ENCODE data around the gene ARPC5L. TPM values are rescaled to one million over a fixed set of nuclear protein-coding genes. Genes with fewer than 3 reads are reported as not detected.

ARPC5L gene
- total RNA-seq, 1 experiment from 2014 or later, result 47.2 TPM

DNA sequence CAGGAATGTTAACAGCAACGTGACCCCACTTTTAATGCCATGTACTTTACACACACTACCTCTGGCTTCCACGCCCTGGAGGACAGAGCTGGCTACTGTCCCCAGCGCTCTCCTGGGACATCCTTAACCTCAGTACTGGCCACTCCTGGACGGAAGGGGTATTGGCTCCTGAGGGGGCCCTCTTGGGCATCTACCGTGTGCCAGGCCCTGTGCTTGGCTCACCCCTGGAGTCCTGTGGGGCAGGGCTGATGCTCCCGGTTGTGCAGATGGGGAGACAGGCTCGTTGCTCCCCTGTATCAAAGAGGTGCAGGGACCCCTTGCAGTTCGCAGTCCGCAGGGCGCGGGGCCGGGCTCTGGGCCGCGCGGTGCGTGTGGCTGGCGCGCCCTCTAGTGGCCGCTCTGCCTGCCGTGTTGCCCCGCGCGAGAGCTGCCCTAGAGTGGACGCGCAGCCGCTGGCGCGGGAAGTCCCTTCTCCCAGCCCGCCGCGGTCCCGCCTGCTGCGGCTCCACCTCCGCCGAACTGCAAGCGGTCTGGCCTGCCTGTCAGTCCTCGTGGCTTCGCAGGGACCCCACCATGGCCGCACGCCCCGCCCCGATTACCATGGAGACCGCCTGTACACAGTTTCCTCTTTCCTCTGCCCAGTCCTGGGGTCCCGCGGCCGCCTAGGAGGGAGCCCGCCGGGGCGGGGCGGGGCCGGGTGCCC, 8.9 kb upstream of the ARPC5L start, which contains the start of gene WDR38 (continued):
- TF ChIP-seq, protein P1, sequence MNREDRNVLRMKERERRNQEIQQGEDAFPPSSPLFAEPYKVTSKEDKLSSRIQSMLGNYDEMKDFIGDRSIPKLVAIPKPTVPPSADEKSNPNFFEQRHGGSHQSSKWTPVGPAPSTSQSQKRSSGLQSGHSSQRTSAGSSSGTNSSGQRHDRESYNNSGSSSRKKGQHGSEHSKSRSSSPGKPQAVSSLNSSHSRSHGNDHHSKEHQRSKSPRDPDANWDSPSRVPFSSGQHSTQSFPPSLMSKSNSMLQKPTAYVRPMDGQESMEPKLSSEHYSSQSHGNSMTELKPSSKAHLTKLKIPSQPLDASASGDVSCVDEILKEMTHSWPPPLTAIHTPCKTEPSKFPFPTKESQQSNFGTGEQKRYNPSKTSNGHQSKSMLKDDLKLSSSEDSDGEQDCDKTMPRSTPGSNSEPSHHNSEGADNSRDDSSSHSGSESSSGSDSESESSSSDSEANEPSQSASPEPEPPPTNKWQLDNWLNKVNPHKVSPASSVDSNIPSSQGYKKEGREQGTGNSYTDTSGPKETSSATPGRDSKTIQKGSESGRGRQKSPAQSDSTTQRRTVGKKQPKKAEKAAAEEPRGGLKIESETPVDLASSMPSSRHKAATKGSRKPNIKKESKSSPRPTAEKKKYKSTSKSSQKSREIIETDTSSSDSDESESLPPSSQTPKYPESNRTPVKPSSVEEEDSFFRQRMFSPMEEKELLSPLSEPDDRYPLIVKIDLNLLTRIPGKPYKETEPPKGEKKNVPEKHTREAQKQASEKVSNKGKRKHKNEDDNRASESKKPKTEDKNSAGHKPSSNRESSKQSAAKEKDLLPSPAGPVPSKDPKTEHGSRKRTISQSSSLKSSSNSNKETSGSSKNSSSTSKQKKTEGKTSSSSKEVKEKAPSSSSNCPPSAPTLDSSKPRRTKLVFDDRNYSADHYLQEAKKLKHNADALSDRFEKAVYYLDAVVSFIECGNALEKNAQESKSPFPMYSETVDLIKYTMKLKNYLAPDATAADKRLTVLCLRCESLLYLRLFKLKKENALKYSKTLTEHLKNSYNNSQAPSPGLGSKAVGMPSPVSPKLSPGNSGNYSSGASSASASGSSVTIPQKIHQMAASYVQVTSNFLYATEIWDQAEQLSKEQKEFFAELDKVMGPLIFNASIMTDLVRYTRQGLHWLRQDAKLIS (CRISPR knock-in tag; IDR thresholded peaks at IDR 0.05; ENCODE audit: borderline replicate concordance), result peak; percentile 62; the same call in 1 of the 2 replicates
- TF ChIP-seq NR3C1 (CRISPR knock-in tag; conservative IDR thresholded peaks at IDR 0.05; ENCODE audit: low read depth) (no peak), GRHL2 (CRISPR knock-in tag; IDR thresholded peaks at IDR 0.05; ENCODE audit: insufficient replicate concordance, severe bottlenecking) (no peak), TEAD1 (CRISPR knock-in tag; IDR thresholded peaks at IDR 0.05) (0 out of 2 replicates have a peak, but pooled peaks have one; percentile 54), NFATC4 (CRISPR knock-in tag; IDR thresholded peaks at IDR 0.05) (0 out of 2 replicates have a peak, but pooled peaks have one; percentile 36), CREB1 (CRISPR knock-in tag; IDR thresholded peaks at IDR 0.05) (no peak), SMAD3 (CRISPR knock-in tag; IDR thresholded peaks at IDR 0.05; ENCODE audit: borderline replicate concordance) (no peak), FOXJ3 (CRISPR knock-in tag; IDR thresholded peaks at IDR 0.05; ENCODE audit: borderline replicate concordance) (no peak), RORB (CRISPR knock-in tag; IDR thresholded peaks at IDR 0.05) (no peak), ESRRA (CRISPR knock-in tag; IDR thresholded peaks at IDR 0.05; ENCODE audit: borderline replicate concordance) (no peak), NR1H2 (CRISPR knock-in tag; IDR thresholded peaks at IDR 0.05) (no peak), GABPB1 (CRISPR knock-in tag; IDR thresholded peaks at IDR 0.05) (peak; percentile 45; the same call in 1 of the 2 replicates), SP1 (CRISPR knock-in tag; conservative IDR thresholded peaks at IDR 0.05) (peak; percentile 66), NFE2L1 (CRISPR knock-in tag; IDR thresholded peaks at IDR 0.05) (no peak), JUN (CRISPR knock-in tag; IDR thresholded peaks at IDR 0.05) (0 out of 2 replicates have a peak, but pooled peaks have one; percentile 11), ZNF232 (CRISPR knock-in tag; IDR thresholded peaks at IDR 0.05) (0 out of 2 replicates have a peak, but pooled peaks have one; percentile 17), FOXP1 (CRISPR knock-in tag; IDR thresholded peaks at IDR 0.05; ENCODE audit: borderline replicate concordance) (peak; percentile 61; the same call in 1 of the 2 replicates)
- TF ChIP-seq, protein P2, sequence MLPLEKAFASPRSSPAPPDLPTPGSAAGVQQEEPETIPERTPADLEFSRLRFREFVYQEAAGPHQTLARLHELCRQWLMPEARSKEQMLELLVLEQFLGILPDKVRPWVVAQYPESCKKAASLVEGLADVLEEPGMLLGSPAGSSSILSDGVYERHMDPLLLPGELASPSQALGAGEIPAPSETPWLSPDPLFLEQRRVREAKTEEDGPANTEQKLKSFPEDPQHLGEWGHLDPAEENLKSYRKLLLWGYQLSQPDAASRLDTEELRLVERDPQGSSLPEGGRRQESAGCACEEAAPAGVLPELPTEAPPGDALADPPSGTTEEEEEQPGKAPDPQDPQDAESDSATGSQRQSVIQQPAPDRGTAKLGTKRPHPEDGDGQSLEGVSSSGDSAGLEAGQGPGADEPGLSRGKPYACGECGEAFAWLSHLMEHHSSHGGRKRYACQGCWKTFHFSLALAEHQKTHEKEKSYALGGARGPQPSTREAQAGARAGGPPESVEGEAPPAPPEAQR (CRISPR knock-in tag; IDR thresholded peaks at IDR 0.05), result no peak
- TF ChIP-seq, protein P3, sequence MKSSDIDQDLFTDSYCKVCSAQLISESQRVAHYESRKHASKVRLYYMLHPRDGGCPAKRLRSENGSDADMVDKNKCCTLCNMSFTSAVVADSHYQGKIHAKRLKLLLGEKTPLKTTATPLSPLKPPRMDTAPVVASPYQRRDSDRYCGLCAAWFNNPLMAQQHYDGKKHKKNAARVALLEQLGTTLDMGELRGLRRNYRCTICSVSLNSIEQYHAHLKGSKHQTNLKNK (CRISPR knock-in tag; IDR thresholded peaks at IDR 0.05), result no peak
- TF ChIP-seq, protein P4, sequence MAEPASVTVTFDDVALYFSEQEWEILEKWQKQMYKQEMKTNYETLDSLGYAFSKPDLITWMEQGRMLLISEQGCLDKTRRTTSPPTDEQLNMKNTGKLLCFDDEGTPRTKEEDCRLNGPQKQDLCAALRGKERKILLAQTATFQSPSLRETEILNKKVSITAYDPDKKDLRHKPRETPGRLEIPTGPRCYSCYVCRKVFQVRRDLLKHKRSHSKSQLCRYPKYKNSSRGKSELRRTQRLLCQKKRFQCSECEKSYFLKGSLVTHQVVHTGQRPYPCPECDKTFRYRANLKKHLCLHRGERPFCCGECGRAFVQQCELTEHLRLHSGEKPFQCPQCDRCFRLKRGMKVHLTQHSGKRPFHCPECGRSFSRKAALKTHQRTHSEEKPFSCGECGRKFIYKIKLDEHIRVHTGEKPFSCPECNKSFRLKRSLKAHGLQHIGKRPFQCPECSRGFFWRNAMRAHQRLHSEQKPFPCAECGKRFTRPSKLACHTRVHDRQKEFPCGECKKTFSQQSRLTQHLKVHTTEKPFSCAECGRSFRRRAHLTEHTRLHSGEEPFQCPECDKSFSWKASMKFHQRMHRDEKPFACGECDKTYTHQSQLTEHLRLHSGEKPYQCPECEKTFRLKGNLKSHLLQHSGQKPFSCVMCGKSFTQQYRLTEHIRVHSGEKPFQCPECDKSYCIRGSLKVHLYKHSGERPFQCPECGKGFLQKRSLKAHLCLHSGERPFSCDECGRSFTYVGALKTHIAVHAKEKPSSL (CRISPR knock-in tag; conservative IDR thresholded peaks at IDR 0.05), result no peak
- TF ChIP-seq, protein P5, sequence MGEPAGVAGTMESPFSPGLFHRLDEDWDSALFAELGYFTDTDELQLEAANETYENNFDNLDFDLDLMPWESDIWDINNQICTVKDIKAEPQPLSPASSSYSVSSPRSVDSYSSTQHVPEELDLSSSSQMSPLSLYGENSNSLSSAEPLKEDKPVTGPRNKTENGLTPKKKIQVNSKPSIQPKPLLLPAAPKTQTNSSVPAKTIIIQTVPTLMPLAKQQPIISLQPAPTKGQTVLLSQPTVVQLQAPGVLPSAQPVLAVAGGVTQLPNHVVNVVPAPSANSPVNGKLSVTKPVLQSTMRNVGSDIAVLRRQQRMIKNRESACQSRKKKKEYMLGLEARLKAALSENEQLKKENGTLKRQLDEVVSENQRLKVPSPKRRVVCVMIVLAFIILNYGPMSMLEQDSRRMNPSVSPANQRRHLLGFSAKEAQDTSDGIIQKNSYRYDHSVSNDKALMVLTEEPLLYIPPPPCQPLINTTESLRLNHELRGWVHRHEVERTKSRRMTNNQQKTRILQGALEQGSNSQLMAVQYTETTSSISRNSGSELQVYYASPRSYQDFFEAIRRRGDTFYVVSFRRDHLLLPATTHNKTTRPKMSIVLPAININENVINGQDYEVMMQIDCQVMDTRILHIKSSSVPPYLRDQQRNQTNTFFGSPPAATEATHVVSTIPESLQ (CRISPR knock-in tag; IDR thresholded peaks at IDR 0.05), result peak; percentile 68; the same call in 1 of the 2 replicates
- TF ChIP-seq, protein P6, sequence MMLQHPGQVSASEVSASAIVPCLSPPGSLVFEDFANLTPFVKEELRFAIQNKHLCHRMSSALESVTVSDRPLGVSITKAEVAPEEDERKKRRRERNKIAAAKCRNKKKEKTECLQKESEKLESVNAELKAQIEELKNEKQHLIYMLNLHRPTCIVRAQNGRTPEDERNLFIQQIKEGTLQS (CRISPR knock-in tag; conservative IDR thresholded peaks at IDR 0.05), result no peak
- TF ChIP-seq, protein P7, sequence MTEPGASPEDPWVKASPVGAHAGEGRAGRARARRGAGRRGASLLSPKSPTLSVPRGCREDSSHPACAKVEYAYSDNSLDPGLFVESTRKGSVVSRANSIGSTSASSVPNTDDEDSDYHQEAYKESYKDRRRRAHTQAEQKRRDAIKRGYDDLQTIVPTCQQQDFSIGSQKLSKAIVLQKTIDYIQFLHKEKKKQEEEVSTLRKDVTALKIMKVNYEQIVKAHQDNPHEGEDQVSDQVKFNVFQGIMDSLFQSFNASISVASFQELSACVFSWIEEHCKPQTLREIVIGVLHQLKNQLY (CRISPR knock-in tag; IDR thresholded peaks at IDR 0.05), result peak; percentile 68; the same call in 1 of the 2 replicates
- TF ChIP-seq, protein P8, sequence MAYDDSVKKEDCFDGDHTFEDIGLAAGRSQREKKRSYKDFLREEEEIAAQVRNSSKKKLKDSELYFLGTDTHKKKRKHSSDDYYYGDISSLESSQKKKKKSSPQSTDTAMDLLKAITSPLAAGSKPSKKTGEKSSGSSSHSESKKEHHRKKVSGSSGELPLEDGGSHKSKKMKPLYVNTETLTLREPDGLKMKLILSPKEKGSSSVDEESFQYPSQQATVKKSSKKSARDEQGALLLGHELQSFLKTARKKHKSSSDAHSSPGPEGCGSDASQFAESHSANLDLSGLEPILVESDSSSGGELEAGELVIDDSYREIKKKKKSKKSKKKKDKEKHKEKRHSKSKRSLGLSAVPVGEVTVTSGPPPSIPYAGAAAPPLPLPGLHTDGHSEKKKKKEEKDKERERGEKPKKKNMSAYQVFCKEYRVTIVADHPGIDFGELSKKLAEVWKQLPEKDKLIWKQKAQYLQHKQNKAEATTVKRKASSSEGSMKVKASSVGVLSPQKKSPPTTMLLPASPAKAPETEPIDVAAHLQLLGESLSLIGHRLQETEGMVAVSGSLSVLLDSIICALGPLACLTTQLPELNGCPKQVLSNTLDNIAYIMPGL (CRISPR knock-in tag; IDR thresholded peaks at IDR 0.05), result peak; percentile 98
- TF ChIP-seq, protein P9, sequence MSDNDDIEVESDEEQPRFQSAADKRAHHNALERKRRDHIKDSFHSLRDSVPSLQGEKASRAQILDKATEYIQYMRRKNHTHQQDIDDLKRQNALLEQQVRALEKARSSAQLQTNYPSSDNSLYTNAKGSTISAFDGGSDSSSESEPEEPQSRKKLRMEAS (CRISPR knock-in tag; IDR thresholded peaks at IDR 0.05), result peak; percentile 73
